Pons (tissue), 1 donor: ENCODE results near the gene NOS1AP.

Source experiments
- DNase-seq: peaks from one replicate; pipeline ENCODE4 v3.0.0-alpha.2; 2016; ENCODE audit warnings: low spot score

Gene NOS1AP

GRCh38 chr1:162386292-162387225 lies 317.1 kb downstream of the NOS1AP start:
- DNase-seq, result no peak

- no peak for DNase-seq
These were observed 318.0 kb downstream of the NOS1AP start for GRCh38 chr1:162387226-162388082.

- DNase-seq, result no peak
These were observed 318.6 kb downstream of the NOS1AP start for GRCh38 chr1:162388083-162388594.

- no peak for DNase-seq
These were observed 319.1 kb downstream of the NOS1AP start for GRCh38 chr1:162388615-162389014.

- DNase-seq, result no peak
These were observed 319.7 kb downstream of the NOS1AP start for GRCh38 chr1:162389021-162389818.

- no peak for DNase-seq
These were observed 320.5 kb downstream of the NOS1AP start for GRCh38 chr1:162389971-162390370.

GRCh38 chr1:162390396-162391185 lies 321.1 kb downstream of the NOS1AP start:
- DNase-seq, result no peak

GRCh38 chr1:162391790-162392563 lies 322.5 kb downstream of the NOS1AP start:
- peak; percentile 58 for DNase-seq

- no peak for DNase-seq
These were observed 326.9 kb downstream of the NOS1AP start for GRCh38 chr1:162396201-162396906.

- DNase-seq, result no peak
These were observed 327.6 kb downstream of the NOS1AP start for GRCh38 chr1:162397039-162397448.

GRCh38 chr1:162397943-162398560 lies 328.6 kb downstream of the NOS1AP start:
- no peak for DNase-seq

GRCh38 chr1:162398999-162399580 lies 329.6 kb downstream of the NOS1AP start:
- DNase-seq, result no peak

GRCh38 chr1:162400790-162401355 lies 331.4 kb downstream of the NOS1AP start:
- DNase-seq, result peak; percentile 33

GRCh38 chr1:162404550-162405160 lies 335.2 kb downstream of the NOS1AP start:
- no peak for DNase-seq

GRCh38 chr1:162405800-162406199 lies 336.3 kb downstream of the NOS1AP start:
- no peak for DNase-seq

GRCh38 chr1:162406811-162407210 lies 337.3 kb downstream of the NOS1AP start:
- no peak for DNase-seq

- no peak for DNase-seq
These were observed 338.0 kb downstream of the NOS1AP start for GRCh38 chr1:162407539-162407938.

GRCh38 chr1:162412002-162412401 lies 342.5 kb downstream of the NOS1AP start, which contains the start of gene SH2D1B:
Gene SH2D1B (minus strand): TSS chr1:162412136. CDS start chr1:162412016, 120 bp downstream.
- DNase-seq, result no peak
